Measurements from ENCODE around the gene CISD1. TPM values are rescaled to one million over a fixed set of nuclear protein-coding genes. Genes with fewer than 3 reads are reported as not detected.
A peak's percentile ranks its signal among the peaks of the same experiment; 100 is the strongest.
"Not testable (repeated sequence)": the region's sequence is repeated elsewhere in the genome, so short reads cannot be mapped to it uniquely, and the experiment has no call there.

Gene CISD1
- 56.9 and 77.5 TPM in 2 replicates for total RNA-seq (2014; rRNA removed; shearing (Covaris generic); ENCODE audit: low replicate concordance)

DNA sequence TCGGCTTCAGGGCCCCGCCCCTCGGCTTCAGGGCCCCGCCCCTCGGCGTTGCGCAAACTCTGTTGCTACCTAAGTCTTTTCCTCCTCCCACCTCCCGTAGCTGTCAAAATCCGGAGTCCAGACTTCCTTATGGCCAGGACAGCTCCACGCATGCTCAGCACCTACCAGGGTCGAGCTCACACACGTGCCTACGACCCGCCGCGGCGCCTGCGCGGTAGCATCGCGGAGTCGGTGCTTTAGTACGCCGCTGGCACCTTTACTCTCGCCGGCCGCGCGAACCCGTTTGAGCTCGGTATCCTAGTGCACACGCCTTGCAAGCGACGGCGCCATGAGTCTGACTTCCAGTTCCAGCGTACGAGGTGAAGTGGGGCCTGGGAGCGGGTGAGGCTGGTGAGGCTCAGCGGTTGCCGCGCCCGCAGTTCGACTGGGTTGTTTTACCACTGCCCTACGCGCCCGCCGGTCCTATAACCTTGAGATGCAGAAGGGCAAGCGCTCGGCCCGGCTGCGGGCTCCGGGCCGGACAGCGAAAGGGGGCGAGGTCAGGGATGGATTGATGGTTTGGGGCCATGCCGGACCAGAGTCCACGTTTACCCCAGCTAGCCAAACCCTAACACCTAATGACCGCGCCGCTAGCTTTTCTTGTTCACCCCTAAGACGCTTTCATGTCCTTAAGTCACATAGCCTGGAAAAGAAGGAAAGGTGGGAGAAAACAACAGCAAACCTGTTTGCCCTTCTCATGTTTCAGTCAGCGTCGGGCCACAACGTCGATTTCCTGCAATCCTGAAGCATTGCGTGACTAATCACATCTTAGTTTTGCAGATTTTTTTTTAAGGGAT is at the start of gene CISD1:
Gene CISD1, plus strand, starts transcription at position 217 of the 836 bp plus-strand sequence. Its CDS starts 112 bp downstream, at position 329.
- H3K9me3 ChIP-seq = no peaks in the 10 kb centered on the region
- H3K36me3 ChIP-seq = peaks cover 3% of the 10 kb centered on the region; the same call in 1 of the 2 replicates
- DNase-seq = peak; percentile 97
- H3K4me3 ChIP-seq = peak within 1 kb of the TSS; percentile 77
- H3K27me3 ChIP-seq = no peaks in the 10 kb centered on the region

DNA sequence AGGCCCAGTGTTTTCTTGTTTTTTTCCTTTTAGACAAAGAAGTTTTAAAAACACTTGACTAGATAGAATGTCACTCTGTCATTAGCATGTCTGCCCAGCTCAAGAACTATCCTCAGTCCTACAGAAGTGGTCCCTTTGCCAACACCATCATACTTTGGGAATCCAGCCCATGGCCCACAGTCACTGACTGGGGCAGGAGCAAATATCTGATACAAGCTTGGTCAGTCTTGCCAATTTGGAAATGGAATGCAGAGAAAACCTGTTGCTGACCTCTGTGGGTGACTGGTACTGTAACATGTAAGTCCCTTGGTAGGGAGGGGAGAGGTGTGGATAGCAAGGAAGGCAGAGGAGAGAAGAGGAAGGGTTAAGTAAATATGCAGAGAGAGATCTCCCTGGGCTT is 49.1 kb upstream of the CISD1 start:
- no peak overlapping the region for H3K4me3 ChIP-seq
- H3K27me3 ChIP-seq = no peaks in the 10 kb centered on the region
- DNase-seq = peak; percentile 59
- no peaks in the 10 kb centered on the region for H3K36me3 ChIP-seq
- no peaks in the 10 kb centered on the region for H3K9me3 ChIP-seq

DNA sequence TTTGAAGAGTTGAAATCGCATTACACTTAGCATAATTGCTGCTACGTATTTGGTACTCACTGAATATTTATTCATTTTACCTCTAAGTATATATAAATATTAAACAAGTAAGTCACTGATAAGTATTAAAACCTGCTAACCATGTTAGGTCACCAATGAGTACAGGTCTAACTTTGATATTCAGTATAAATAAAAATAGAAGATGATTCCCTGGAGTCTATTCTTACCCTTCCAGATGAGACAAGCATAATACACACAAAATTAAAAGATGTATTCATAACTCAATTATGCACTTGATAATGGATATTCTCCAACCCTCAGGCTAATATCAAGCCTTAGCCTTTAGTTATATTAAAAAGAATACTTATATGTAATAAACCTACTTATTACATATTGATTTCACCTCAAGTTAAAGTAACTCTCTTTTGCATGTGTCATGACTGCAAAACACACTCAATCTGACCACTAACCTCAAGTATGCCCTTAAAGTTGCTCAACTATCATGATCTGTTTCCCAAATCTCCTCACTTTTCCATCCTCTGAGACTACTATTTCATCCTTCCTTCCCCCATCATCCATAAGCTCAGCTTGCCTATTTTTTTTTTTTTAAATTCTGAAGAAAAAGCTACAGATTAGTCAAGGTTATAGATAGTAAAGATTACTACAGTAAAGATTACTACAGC is 48.1 kb upstream of the CISD1 start:
- Histone ChIP-seq H3K27me3 (no peaks in the 10 kb centered on the region), H3K4me3 (no peak overlapping the region), H3K9me3 (no peaks in the 10 kb centered on the region), H3K36me3 (no peaks in the 10 kb centered on the region)
- no peak for DNase-seq

DNA sequence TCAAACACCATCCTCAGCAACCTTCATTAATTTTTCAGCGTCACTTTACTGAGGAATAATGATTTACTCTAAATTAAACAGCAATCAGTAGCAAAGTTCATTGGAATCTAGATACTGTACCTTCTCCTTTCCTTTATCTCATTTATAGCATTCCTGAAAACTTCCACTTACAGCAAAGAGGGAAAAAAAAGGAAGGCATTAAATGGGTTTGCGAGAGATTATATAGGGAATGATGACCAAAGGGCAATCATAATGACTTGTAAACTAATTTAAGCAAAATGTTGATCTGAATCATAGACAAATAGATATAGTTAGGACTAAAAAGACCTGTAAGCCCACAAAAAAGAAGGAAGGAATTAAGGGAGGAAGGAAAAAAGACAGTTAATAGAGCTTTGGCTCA is 43.3 kb upstream of the CISD1 start:
- DNase-seq = no peak
- Histone ChIP-seq H3K9me3 (no peaks in the 10 kb centered on the region), H3K27me3 (no peaks in the 10 kb centered on the region), H3K4me3 (no peak overlapping the region), H3K36me3 (no peaks in the 10 kb centered on the region)

DNA sequence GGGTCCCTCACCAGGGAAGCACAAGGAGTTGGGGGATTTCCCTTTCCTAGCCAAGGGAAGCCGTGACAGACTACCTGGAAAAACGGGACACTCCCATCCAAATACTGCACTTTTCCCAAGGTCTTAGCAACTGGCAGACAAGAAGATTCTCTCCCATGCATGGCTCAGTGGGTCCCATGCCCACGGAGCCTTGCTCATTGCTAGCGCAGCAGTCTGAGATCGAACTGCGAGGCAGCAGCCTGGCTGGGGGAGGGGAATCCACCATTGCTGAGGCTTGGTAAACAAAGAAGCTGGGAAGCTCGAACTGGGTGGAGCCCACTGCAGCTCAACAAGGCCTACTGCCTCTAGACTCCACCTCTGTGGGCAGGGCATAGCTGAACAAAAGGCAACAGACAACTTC is 39.1 kb upstream of the CISD1 start:
- not testable (repeated sequence) for H3K27me3 ChIP-seq, H3K4me3 ChIP-seq, H3K36me3 ChIP-seq, H3K9me3 ChIP-seq, DNase-seq

DNA sequence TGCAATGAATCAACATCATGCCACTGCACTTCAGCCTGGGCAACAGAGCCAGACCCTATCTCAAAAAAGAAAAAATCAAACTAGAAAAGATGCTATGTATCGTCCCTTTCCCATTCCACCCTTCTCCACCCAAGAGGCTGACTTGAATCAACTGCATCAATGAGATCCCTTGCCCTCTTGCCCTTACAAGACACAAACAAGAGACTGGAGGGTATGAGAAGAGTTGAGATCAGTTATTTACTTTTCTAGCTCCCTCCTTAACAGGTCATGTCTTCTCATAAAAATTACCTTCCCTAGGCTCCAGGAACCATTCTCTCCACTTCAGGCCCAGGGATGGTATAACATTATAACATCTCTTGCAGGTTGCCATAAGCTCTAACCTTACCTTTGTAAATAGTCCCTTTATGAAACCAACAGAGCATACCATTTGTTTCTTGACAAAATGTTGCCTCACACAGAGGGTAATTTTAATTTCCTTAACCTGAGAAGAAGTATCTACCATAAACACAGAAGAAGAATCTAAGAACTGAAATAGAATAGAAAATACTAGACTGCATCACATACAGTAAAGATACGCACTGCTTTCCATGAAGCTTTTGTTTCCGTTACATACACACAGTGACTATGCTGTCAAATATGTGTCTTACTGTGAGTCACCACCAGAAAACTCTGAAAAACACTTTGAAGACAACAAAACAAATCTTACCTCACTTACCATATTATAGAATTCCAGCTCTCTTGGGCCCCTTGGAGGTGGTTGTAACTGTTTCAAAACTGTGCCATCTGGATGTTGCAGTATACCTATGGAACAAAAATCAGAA is 31.7 kb upstream of the CISD1 start:
- Histone ChIP-seq H3K27me3 (no peaks in the 10 kb centered on the region), H3K36me3 (peaks cover 14% of the 10 kb centered on the region), H3K4me3 (no peak overlapping the region), H3K9me3 (peaks cover 7% of the 10 kb centered on the region)
- DNase-seq = no peak

DNA sequence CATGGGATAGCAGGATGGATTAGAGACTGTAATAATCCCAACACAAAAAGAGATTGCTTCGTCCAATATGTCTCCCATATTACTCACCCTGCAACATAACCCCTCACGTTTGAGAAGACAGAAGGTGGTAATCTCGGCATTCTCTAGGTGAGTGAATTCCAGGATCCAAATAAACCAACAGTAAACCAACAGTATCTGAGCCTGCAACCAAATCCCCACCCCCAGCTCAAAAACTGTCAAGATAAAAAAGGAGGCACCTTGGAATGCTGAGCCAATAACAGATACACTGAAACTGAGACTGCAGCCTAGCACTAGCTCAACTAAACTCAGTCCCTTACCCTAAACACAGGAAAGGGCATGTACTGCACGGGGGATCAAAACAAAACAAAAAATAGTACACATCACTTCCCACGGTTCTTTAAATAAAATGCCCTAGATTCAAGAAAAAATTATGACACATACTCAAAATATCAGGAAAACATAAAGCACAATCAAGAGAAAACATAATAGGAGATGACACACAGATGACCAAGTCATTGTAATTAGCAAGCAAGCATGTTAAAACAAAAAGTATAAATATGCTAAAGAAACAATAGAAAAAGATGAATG is 29.3 kb upstream of the CISD1 start:
- H3K4me3 ChIP-seq = no peak overlapping the region
- DNase-seq = no peak
- H3K9me3 ChIP-seq = peaks cover 2% of the 10 kb centered on the region
- peaks cover 14% of the 10 kb centered on the region for H3K36me3 ChIP-seq
- H3K27me3 ChIP-seq = no peaks in the 10 kb centered on the region

DNA sequence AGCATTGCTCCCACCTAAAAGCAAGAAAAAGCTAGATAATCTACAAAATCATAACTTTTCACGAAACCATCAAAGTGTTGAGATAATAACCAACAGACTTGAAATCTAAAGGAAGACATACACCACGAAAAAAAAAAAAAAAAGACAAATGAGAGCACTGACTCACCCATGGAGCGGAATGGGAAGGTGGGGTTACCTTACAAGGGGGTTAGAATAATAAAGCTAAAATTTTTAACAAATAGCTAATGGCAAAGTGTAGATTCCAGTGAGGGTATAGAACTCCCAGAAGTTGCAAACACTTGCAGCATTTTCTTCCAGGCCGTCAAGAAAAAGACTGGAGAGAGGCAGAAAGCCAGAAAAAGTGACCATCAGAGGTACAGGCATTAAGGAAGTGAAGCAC is 28.4 kb upstream of the CISD1 start:
- no peak for DNase-seq
- Histone ChIP-seq H3K36me3 (peaks cover 6% of the 10 kb centered on the region), H3K27me3 (no peaks in the 10 kb centered on the region), H3K4me3 (no peak overlapping the region), H3K9me3 (no peaks in the 10 kb centered on the region)

DNA sequence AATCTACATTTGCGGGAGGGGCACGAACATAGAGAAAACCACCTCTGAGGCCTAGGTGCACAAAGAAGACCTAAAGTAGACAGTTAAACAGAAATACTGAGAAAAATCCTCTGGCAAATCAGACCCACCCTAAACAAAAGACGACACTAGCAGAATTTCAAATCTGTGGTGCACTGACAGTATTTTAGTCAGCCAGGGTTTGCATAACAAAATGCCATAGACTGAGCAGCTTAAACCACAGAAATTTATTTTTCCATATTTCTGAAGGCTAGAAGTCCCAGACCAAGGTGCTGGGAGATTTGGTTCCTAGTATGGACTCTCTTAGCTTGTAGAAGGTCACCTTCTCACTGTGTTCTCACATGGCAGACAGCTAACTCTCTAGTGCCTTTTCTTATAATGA is 27.6 kb upstream of the CISD1 start:
- peaks cover 6% of the 10 kb centered on the region; the same call in 1 of the 2 replicates for H3K36me3 ChIP-seq
- H3K9me3 ChIP-seq = no peaks in the 10 kb centered on the region; the same call in 1 of the 2 replicates
- DNase-seq = no peak
- no peak overlapping the region for H3K4me3 ChIP-seq
- no peaks in the 10 kb centered on the region for H3K27me3 ChIP-seq

DNA sequence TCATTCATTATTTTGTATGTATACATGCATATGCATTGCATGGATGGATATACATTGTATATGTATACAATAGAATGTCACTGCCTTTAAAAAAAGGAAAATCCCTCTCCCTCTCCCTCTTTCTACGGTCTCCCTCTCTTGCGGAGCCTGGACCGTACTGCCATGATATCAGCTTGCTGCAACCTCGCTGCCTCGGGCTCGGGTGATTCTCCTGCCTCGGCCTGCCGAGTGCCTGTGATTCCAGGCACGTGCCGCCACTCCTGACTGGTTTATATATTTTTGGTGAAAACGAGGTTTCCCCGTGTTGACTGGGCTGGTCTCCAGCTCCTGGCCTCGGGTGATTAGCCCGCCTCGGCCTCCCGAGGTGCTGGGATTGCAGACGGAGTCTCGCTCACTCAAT is 25.7 kb upstream of the CISD1 start:
- Histone ChIP-seq H3K9me3 (peaks cover 4% of the 10 kb centered on the region; the same call in 1 of the 2 replicates), H3K36me3 (no peaks in the 10 kb centered on the region), H3K4me3 (no peak overlapping the region), H3K27me3 (no peaks in the 10 kb centered on the region)
- DNase-seq = no peak

DNA sequence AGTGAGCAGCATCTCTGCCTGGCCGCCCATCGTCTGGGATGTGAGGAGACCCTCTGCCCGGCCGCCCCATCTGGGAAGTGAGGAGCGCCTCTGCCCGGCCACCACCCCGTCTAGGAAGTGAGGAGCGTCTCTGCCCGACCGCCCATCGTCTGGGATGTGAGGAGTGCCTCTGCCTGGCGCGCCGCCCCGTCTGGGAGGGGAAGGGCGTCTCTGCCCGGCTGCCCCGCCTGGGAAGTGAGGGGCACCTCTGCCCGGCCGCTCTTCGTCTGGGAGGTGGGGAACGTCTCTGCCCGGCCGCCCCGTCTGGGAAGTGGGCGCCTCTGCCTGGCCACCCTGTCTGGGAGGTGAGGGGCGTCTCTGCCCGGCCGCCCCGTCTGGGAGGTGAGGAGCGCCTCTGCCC is 25.2 kb upstream of the CISD1 start:
- not testable (repeated sequence) for H3K4me3 ChIP-seq, H3K27me3 ChIP-seq, H3K9me3 ChIP-seq, DNase-seq, H3K36me3 ChIP-seq

DNA sequence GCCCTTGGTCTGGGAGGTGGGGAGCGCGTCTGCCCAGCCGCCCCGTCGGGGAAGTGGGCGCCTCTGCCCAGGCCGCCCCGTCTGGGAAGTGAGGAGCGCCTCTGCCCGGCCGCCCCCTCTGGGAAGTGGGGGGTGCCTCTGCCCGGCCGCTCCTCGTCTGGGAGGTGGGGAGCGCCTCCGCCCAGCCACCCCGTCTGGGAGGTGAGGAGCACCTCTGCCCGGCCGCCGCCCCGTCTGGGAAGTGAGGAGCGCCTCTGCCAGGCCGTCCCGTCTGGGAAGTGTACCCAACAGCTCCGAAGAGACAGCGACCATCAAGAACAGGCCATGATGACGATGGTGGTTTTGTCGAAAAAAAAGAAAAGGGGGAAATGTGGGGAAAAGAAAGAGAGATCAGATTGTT is 24.7 kb upstream of the CISD1 start:
- DNase-seq = not testable (repeated sequence)

DNA sequence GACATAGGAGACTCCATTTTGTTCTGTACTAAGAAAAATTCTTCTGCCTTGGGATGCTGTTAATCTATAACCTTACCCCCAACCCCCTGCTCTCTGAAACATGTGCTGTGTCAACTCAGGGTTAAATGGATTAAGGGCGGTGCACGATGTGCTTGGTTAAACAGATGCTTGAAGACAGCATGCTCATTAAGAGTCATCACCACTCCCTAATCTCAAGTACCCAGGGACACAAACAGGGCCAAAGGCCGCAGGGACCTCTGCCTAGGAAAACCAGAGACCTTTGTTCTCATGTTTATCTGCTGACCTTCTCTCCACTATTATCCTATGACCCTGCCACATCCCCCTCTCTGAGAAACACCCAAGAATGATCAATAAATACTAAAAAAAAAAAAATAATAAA is 24.3 kb upstream of the CISD1 start:
- H3K27me3 ChIP-seq, H3K36me3 ChIP-seq, H3K4me3 ChIP-seq, H3K9me3 ChIP-seq, DNase-seq: not testable (repeated sequence)

More for the DNA sequence above, 24.7 kb upstream of the CISD1 start:
- H3K27me3 ChIP-seq, H3K4me3 ChIP-seq, H3K36me3 ChIP-seq, H3K9me3 ChIP-seq: not testable (repeated sequence)

DNA sequence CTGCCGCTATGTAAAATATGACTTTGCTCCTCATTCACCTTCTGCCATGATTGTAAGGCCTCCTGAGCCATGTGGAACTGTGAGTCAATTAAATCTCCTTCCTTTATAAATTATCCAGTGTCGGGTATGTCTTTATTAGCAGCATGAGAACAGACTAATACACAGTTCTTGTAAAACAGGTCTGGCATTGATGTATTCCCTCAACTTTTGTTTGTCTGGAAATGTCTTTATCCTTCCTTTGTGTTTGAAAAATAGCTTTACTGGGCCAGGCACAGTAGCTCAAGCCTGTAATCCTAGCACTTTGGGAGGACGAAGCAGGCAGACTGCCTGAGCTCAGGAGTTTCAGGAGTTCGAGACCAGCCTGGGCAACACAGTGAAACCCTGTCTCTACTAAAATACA is 15.8 kb upstream of the CISD1 start:
- Histone ChIP-seq H3K9me3 (0 out of 2 replicates have a peak, but pooled peaks cover 3% of the 10 kb centered on the region), H3K4me3 (no peak overlapping the region), H3K27me3 (no peaks in the 10 kb centered on the region), H3K36me3 (no peaks in the 10 kb centered on the region; the same call in 1 of the 2 replicates)
- no peak for DNase-seq

DNA sequence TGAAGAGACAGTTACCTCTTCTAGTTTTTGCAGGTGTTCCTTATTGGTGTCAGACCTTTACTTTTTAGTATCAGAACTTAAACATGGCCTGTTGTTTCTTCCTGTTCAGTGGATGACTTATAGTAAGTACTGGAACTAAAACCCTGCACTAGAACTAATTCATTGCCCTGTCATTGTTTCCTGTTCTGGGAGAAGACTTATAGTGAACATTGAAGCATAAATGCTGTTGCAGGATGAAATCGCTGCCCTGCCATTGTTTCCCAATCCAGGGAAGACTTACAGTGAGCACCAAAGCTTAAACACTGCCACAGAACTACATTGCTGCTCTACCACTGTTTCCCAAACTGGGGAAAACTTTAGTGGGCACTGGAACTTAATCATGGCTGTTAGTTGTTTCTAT is 14.3 kb upstream of the CISD1 start:
- Histone ChIP-seq H3K4me3 (no peak overlapping the region), H3K9me3 (peaks cover 3% of the 10 kb centered on the region; the same call in 1 of the 2 replicates), H3K36me3 (no peaks in the 10 kb centered on the region; the same call in 1 of the 2 replicates), H3K27me3 (no peaks in the 10 kb centered on the region)
- no peak for DNase-seq

DNA sequence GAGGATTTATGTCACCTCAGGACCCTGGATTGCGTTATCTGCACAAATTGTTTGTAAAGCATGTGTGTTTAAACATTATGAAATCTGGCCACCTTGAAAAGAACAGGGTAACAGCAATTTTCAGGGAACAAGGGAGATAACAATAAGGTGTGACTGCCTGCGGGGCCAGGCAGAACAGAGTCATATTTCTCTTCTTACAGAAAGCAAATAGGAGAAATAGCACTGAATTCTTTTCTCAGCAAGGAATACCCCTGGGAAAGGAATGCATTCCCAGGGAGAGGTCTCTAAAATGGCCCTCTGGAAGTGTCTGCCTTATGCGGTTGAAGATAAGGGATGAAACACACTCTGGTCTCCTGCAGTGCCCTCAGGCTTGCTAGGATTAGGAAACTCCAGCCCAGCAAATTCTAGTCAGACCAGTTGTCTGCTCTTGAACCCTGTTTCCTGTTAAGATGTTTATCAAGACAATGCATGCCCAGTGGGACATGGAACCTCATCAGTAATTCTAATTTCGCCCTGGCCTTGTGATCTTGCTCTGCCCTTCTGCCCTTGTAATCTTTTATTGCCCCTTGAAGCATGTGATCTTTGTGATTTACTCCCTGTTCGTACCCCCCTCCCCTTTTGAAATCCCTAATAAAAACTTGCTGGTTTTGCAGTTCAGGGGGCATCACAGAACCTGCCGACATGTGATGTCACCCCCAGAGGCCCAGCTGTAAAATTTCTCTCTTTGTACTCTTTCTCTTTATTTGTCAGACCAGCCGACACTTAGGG is 12.8 kb upstream of the CISD1 start:
- not testable (repeated sequence) for H3K36me3 ChIP-seq, H3K27me3 ChIP-seq, H3K9me3 ChIP-seq, DNase-seq, H3K4me3 ChIP-seq
